ENCODE data around the gene IDI1. TPM values are rescaled to one million over a fixed set of nuclear protein-coding genes. Genes with fewer than 3 reads are reported as not detected.

The IDI1 gene
- total and polyA plus RNA-seq, 2 of the 4 experiments (the other 2 are of a cell fraction), result 27.3 to 27.4 TPM

- in situ Hi-C loops (cut with MboI; ENCODE audit: low sequenced_read_pairs) (no loop called here), intact Hi-C loops (cut with micrococcal nuclease) (no loop called here), dilution Hi-C loops (cut with HindIII; ENCODE audit: low sequenced_read_pairs, unreplicated experiment) (no loop called here)
- DNase-seq (no peak), ATAC-seq (ENCODE audit: low read depth) (no peak)
- TF ChIP-seq CHD1 (IDR thresholded peaks at IDR 0.05; ENCODE audit: low read depth, low read length) (no peak), USF2 (IDR thresholded peaks at IDR 0.05; ENCODE audit: low read depth, low read length) (no peak), POLR2A (IDR thresholded peaks at IDR 0.05; ENCODE audit: low read depth, low read length) (no peak), MAZ (IDR thresholded peaks at IDR 0.05; ENCODE audit: borderline replicate concordance, low read depth, low read length) (no peak), SMC3 (IDR thresholded peaks at IDR 0.05; ENCODE audit: low read depth, low read length) (no peak), ELK1 (IDR thresholded peaks at IDR 0.05; ENCODE audit: borderline replicate concordance, low read depth, low read length) (no peak), BHLHE40 (IDR thresholded peaks at IDR 0.05; ENCODE audit: low read depth, low read length) (no peak), RCOR1 (IDR thresholded peaks at IDR 0.05; ENCODE audit: insufficient replicate concordance, low read length) (no peak), CTCF (conservative IDR thresholded peaks at IDR 0.05; ENCODE audit: low read depth, low read length) (no peak; the same call in 1 of the 2 replicates), MXI1 (IDR thresholded peaks at IDR 0.05; ENCODE audit: borderline replicate concordance, low read depth, low read length) (no peak)
- 98% methylated on average over 18 of the region's 24 CpGs; no CpG with 5 or more reads in 1 of the 2 experiments for WGBS, 2 experiments (ENCODE audit: extremely low coverage in 2 of 2, insufficient read length in 1 of 2)
- H2AFZ ChIP-seq (replicated peaks; ENCODE audit: low read length, poor library complexity), result no peak overlapping the region
- H4K8ac ChIP-seq (ENCODE audit: low read depth in 2 of 2, low read length in 2 of 2), result no peak overlapping the region
- peaks cover 25% of the 10 kb centered on the region for H3K36me3 ChIP-seq (ENCODE audit: control insufficient read depth, insufficient read depth, low read length)
- H3K9me1 ChIP-seq (ENCODE audit: insufficient read depth, low read length), result peaks cover 9% of the 10 kb centered on the region; the same call in 1 of the 2 replicates
- POLR2A ChIA-PET (ENCODE audit: unreplicated experiment), result no interaction called here
- CTCF ChIA-PET, result no interaction called here
- H3K4me2 ChIP-seq (ENCODE audit: low read depth, low read length), result no peak overlapping the region
- H4K91ac ChIP-seq (ENCODE audit: insufficient read depth, low read depth, low read length), result no peak overlapping the region
- no peak overlapping the region for H3K9ac ChIP-seq (ENCODE audit: low read depth, low read length)
- H3K9me3 ChIP-seq (ENCODE audit: control insufficient read depth, insufficient read depth, low read length), result no peaks in the 10 kb centered on the region
- H2AK9ac ChIP-seq (replicated peaks; ENCODE audit: low read depth, low read length, poor library complexity), result no peak overlapping the region
- H2BK20ac ChIP-seq (ENCODE audit: low read depth, low read length), result no peak overlapping the region
- no peak overlapping the region for H3K4ac ChIP-seq (ENCODE audit: low read depth, low read length)
- no peak overlapping the region for H3K23ac ChIP-seq (ENCODE audit: low read depth, low read length)
- no TSS peak for BruUV-seq (replicated peaks)
- H4K5ac ChIP-seq (ENCODE audit: low read depth, low read length), result no peak overlapping the region
- H3K27me3 ChIP-seq (ENCODE audit: control insufficient read depth, insufficient read depth, low read length), result no peaks in the 10 kb centered on the region
- no peak overlapping the region for H2BK5ac ChIP-seq (ENCODE audit: low read depth, low read length, poor library complexity, severe bottlenecking)
- no peak overlapping the region for H3K18ac ChIP-seq (ENCODE audit: low read depth, low read length)
- no peaks in the 10 kb centered on the region for H3K4me1 ChIP-seq (ENCODE audit: control insufficient read depth, insufficient read depth, low read length)
- H2BK120ac ChIP-seq (ENCODE audit: low read depth, low read length), result no peak overlapping the region
- no peak overlapping the region for H2AK5ac ChIP-seq (ENCODE audit: low read depth, low read length)
- H3K56ac ChIP-seq (ENCODE audit: extremely low read depth, insufficient read depth, low read length), result no peak overlapping the region
- H2BK15ac ChIP-seq (ENCODE audit: low read depth, low read length), result no peak overlapping the region
- H3K14ac ChIP-seq (replicated peaks; ENCODE audit: low read depth, low read length), result no peak overlapping the region
- H3K27ac ChIP-seq (ENCODE audit: insufficient read depth, low read length), result no peak overlapping the region
- no peak overlapping the region for H3K4me3 ChIP-seq (ENCODE audit: insufficient read depth, low read depth, low read length)
- H4K20me1 ChIP-seq (ENCODE audit: insufficient read depth, low read length), result peaks cover 10% of the 10 kb centered on the region
- H3K79me1 ChIP-seq (ENCODE audit: low read depth in 1 of 2, low read length in 2 of 2), result peaks cover 10 to 47% of the 10 kb centered on the region in 2 experiments
Observed at GRCh38 chr10:1074052-1074747, 25.3 kb upstream of the IDI1 start.
